Limb (tissue), 2 donors: ENCODE results near the gene CLDN19.
"Not testable (repeated sequence)": the region's sequence is repeated elsewhere in the genome, so short reads cannot be mapped to it uniquely, and the experiment has no call there.

ENCODE experiments used
- DNase-seq, 2 donors: peaks; one replicate each; pipeline ENCODE4 v3.0.0-alpha.2; 2016; ENCODE audit errors: extremely low spot score in 2 of 2

Gene CLDN19

GRCh38 chr1:42713293-42713692 is 26.7 kb downstream of the CLDN19 start:
- no peak for DNase-seq

DNA sequence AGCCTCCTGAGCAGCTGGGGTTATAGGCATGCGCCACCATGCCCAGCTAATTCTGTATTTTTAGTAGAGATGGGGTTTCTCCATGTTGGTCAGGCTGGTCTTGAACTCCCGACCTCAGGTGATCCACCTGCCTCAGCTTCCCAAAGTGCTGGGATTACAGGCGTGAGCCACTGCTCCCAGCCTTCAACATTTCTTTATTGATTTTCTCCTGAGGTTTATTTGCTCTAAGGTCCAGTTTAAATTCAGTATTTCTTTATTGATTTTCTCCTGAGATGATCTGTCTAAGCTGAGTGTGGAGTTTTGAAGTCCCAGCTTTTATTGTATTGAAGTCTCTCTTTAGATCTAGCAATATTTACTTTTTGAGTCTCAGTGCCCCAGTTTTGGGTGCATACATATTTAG is 27.2 kb downstream of the CLDN19 start:
- not testable (repeated sequence) for DNase-seq

DNA sequence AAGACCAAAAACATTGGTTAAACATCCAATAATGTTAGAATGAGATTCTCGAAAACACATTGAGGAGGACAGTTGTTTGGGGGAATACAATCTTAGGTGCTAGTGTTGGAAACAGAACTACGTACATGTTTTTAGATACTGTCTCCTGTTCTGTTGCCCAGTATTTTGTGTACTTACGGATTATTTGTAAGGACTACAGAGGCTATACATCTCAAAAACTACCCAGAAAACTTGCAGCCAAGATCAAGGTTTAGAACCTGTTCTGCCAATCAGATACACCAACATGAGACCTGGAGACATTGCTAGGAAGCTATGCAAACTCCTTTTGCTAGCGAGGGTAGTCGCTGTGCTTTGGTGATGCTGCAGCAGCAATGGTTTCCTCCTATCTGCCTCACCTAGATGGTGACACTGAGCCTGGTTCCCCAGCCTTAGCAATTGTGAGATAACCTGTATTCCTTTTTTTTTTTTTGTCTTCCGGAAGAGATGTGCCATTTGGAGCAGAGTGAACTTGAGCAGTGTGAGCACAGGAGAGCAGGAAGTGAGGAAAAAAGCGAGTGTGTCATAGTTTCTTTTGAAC is 36.1 kb downstream of the CLDN19 start:
- DNase-seq = no peak

DNA sequence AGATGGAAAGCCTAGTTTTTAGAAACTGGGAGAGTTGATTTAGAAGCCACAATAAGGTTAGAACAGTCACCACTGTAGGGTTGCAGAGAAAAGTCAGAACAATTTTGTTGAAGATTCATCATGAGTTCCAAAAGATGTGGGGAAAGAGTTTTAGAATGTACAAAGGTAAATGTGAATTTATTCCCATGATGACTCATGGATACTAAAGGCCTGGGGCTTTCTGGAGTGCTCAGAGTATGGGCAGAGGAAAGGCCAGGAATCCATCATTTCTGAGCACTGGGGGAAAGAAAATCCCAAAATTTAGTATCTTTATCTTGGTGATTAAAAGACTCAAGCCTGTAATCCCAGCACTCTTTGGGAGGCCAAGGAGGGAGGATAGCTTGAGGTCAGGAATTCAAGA is 40.0 kb downstream of the CLDN19 start:
- no peak for DNase-seq

GRCh38 chr1:42698081-42698813 is 41.8 kb downstream of the CLDN19 start:
- DNase-seq = no peak

- DNase-seq = no peak
Observed at GRCh38 chr1:42692911-42693310, 47.1 kb downstream of the CLDN19 start.

- DNase-seq = no peak
Observed at GRCh38 chr1:42692461-42692860, 47.6 kb downstream of the CLDN19 start.

DNA sequence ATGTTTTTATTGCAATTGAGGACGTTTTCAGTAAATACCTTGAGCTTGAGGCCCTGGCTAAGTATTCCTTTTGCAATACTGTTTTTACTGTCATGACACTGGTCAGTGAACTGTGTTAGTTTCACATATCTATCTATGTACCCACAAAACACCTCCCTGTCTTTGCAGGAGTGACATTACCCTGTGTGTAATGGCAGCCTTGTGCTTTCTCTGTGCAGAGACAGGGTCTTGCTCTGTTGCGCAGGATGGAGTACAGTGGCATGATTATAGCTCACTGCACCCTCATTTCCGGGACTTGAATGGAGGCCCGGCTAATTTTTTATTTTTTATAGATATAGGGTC is 48.9 kb downstream of the CLDN19 start:
- DNase-seq = no peak

- DNase-seq = no peak
Observed at GRCh38 chr1:42690477-42691156, 49.4 kb downstream of the CLDN19 start.

DNA sequence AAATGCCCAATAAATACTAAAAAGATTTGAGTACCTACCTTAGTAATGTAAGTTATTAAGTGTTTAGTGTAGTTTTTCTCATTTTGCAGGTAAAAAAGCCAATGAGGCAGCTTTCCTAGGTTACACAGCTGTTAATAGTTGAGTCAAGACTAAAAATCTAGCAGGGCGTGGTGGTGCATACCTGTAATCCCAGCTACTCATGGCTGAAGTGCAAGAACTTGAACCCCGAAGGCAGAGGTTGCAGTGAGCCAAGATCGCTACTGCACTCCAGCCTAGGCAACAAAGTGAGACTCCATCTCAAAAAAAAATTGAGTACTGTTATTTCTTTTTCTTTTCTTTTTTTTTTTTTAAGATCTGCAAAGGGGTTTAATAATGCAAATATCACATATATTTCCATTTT is 50.1 kb downstream of the CLDN19 start:
- DNase-seq = no peak

GRCh38 chr1:42686418-42686817 is 53.6 kb downstream of the CLDN19 start:
- DNase-seq = no peak

DNA sequence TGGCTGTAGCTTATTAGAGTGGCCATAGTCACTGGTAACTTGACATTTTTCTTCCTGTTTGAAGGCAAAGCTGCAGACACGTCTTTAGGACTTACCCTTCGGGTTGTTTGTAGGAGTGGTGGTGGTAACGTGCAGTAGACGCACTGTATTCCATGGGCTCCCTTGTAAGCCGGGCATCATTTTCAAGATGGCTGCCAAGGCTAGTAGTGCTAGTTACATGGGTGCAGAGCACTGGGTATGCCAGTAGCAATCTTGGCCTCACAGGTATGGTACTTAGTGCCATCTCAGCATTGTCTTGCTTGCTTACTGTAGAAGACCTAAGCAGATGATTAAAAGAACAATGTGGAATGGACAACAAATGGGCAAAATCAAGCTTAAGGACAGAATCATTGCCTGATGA is 55.9 kb downstream of the CLDN19 start:
- no peak for DNase-seq
